Endothelial cell of umbilical vein (primary cell): Measurements from ENCODE around the gene TRIM40. TPM values are rescaled to one million over a fixed set of nuclear protein-coding genes. Genes with fewer than 3 reads are reported as not detected.

Source experiments
- BruUV-seq: library from RNA; stranded (reverse); fragments of 400-500 nt; replicated peaks from 2 replicates; lab custom pipeline; 2021; lab: Mats Ljungman, UMichigan
- CTCF ChIA-PET: fragments of 300-600, 350-600 bp; sonication (Branson Sonifier 250); formaldehyde crosslinking; loops from one replicate; lab custom pipeline; 2021; ENCODE audit warnings: antibody characterized with exemption, inconsistent platforms; lab: Charles Lee
- POLR2A ChIA-PET: fragments of 300-600, 350-600 bp; sonication (Branson Sonifier 250); formaldehyde crosslinking; loops from one replicate; lab custom pipeline; 2021; ENCODE audit warnings: antibody characterized with exemption, inconsistent platforms; lab: Charles Lee
- DNase-seq: peaks from one replicate; pipeline ENCODE4 v3.0.0-alpha.2; 2011; ENCODE audit warnings: low read depth, low spot score
- FAIRE-seq: peaks from 2 replicates; lab custom pipeline; 2011; peaks lifted over from hg19 to GRCh38; lab: Jason Lieb, UNC
- H2AFZ ChIP-seq: 2 replicates; pipeline ENCODE4 v1.6.0; 2012; ENCODE audit warnings: low read depth, low read length, control low read depth, inconsistent platforms
- H3K27ac ChIP-seq: 2 replicates; pipeline ENCODE4 v1.5.1; 2011; ENCODE audit warnings: low read depth, mild to moderate bottlenecking, control low read depth, low read length, moderate library complexity; ENCODE audit not compliant: insufficient read depth
- H3K27me3 ChIP-seq, 2 experiments: 2 replicates each; pipeline versions ENCODE4 v1.6.0 to v1.6.1; 2011; ENCODE audit warnings: low read length in 2 of 2, mixed read lengths in 1 of 2; ENCODE audit not compliant: control insufficient read depth in 2 of 2, insufficient read depth in 2 of 2
- H3K36me3 ChIP-seq, 2 experiments: 2 replicates in 1 of 2; 3 replicates in 1 of 2; pipeline ENCODE4 v1.5.1; 2011; ENCODE audit warnings: low read length in 2 of 2, mild to moderate bottlenecking in 1 of 2, moderate library complexity in 1 of 2; ENCODE audit not compliant: control insufficient read depth in 2 of 2, insufficient read depth in 2 of 2; ENCODE audit errors: extremely low read depth in 1 of 2
- H3K4me1 ChIP-seq: 3 replicates; pipeline ENCODE4 v1.5.1; 2011; ENCODE audit warnings: mild to moderate bottlenecking, low read length; ENCODE audit not compliant: control insufficient read depth, insufficient read depth; ENCODE audit errors: extremely low read depth
- H3K4me2 ChIP-seq: 2 replicates; pipeline ENCODE4 v1.6.1; 2011; ENCODE audit warnings: low read length, control low read depth, mixed read lengths; ENCODE audit not compliant: insufficient read depth
- H3K4me3 ChIP-seq, 3 experiments: fragments of 200-600 bp in 1 of 3; sonication (generic), shearing (Covaris generic) in 1 of 3; replicated peaks in 1 of 3; 2 replicates each; pipeline ENCODE4 v1.5.1; 2011 to 2016; ENCODE audit warnings: control low read depth in 3 of 3, low read length in 3 of 3, mild to moderate bottlenecking in 2 of 3, inconsistent platforms in 1 of 3, low read depth in 1 of 3, moderate library complexity in 1 of 3; ENCODE audit not compliant: insufficient read depth in 1 of 3
- H3K79me2 ChIP-seq: 2 replicates; pipeline ENCODE4 v1.6.0; 2012; ENCODE audit warnings: low read length, inconsistent platforms; ENCODE audit not compliant: control insufficient read depth, insufficient read depth
- H3K9ac ChIP-seq: replicated peaks from 2 replicates; pipeline ENCODE3; 2011; ENCODE audit warnings: low read length, control low read depth; ENCODE audit not compliant: insufficient read depth; ENCODE audit errors: extremely low read depth
- H3K9me1 ChIP-seq: replicated peaks from 3 replicates; pipeline ENCODE4 v1.6.0; 2011; ENCODE audit warnings: mild to moderate bottlenecking, low read length; ENCODE audit not compliant: control insufficient read depth, insufficient read depth; ENCODE audit errors: extremely low read depth
- H3K9me3 ChIP-seq: replicated peaks from 2 replicates; pipeline ENCODE4 v1.5.1; 2012; ENCODE audit warnings: low read length, inconsistent platforms; ENCODE audit not compliant: control insufficient read depth, insufficient read depth
- H4K20me1 ChIP-seq: replicated peaks from 2 replicates; pipeline ENCODE3; 2011; ENCODE audit warnings: mild to moderate bottlenecking, low read length; ENCODE audit not compliant: control insufficient read depth, insufficient read depth; ENCODE audit errors: extremely low read depth
- EZH2 ChIP-seq: IDR thresholded peaks from 2 replicates; pipeline ENCODE4 v1.6.1; 2012; ENCODE audit warnings: borderline replicate concordance, low read depth, mild to moderate bottlenecking, moderate library complexity, low read length, inconsistent platforms; ENCODE audit not compliant: severe bottlenecking
- FOS ChIP-seq: IDR thresholded peaks from 2 replicates; pipeline ENCODE4 v1.6.1; 2011; ENCODE audit warnings: mild to moderate bottlenecking, low read length, moderate library complexity, borderline replicate concordance; ENCODE audit not compliant: insufficient read depth
- GATA2 ChIP-seq: IDR thresholded peaks from 2 replicates; pipeline ENCODE4 v1.7.0; 2011; ENCODE audit warnings: low read depth, mild to moderate bottlenecking, moderate library complexity, mixed read lengths, low read length; ENCODE audit not compliant: insufficient read length, insufficient read depth
- JUN ChIP-seq: IDR thresholded peaks from 2 replicates; pipeline ENCODE4 v1.6.1; 2011; ENCODE audit warnings: borderline replicate concordance, low read depth; ENCODE audit not compliant: insufficient read length, insufficient read depth
- MYC ChIP-seq: IDR thresholded peaks from one replicate; pipeline ENCODE4 v1.6.1; 2011; ENCODE audit warnings: mild to moderate bottlenecking, low read depth, low read length
- POLR2A ChIP-seq: IDR thresholded peaks from 2 replicates; pipeline ENCODE4 v1.6.1; 2012; ENCODE audit warnings: low read depth, mild to moderate bottlenecking, control low read depth, low read length
- POLR2AphosphoS5 ChIP-seq: IDR thresholded peaks from 2 replicates; pipeline ENCODE4 v1.6.1; 2012; ENCODE audit warnings: low read depth, mild to moderate bottlenecking, control low read depth, low read length, moderate library complexity; ENCODE audit not compliant: insufficient read depth
- dilution Hi-C: fragments of 300-500 bp; cut with MboI; formaldehyde crosslinking; loops from one replicate; pipeline ENCODE4 v1.15.0; 2019; ENCODE audit warnings: low sequenced_read_pairs; ENCODE audit not compliant: extremely low pct_ligation_motif_present
- intact Hi-C: fragments of 100-400 bp; cut with micrococcal nuclease; formaldehyde crosslinking; loops from one replicate; pipeline ENCODE4 v1.10.0; 2022
- polyA plus RNA-seq, 4 experiments: library from polyadenylated mRNA; depleted of rRNA in 3 of 4; stranded (reverse) in 3 of 4; unstranded in 1 of 4; fragments of >200 nt; gene quantifications; 2 replicates each; pipeline versions ENCODE4 v1.2.1 to v1.2.3, GENCODE V29; 2011 to 2012; ENCODE audit warnings: missing spikeins in 1 of 4
- total RNA-seq: library from RNA; stranded (reverse); gene quantifications from 2 replicates; pipeline ENCODE4 v1.2.3, GENCODE V29; 2021
- TF ChIP-seq, protein P1 (sequence below), 2 donors: IDR thresholded peaks; 1 replicate in 1 of 2; 2 replicates in 1 of 2; pipeline ENCODE4 v1.5.1; 2011; ENCODE audit warnings: low read length in 2 of 2, mild to moderate bottlenecking in 2 of 2, moderate library complexity in 2 of 2, control low read depth in 1 of 2, inconsistent platforms in 1 of 2, low read depth in 1 of 2; ENCODE audit not compliant: insufficient read depth in 1 of 2; ENCODE audit errors: extremely low read depth in 1 of 2
- TF ChIP-seq, protein P2 (sequence below): IDR thresholded peaks from 2 replicates; pipeline ENCODE4 v1.6.1; 2011; ENCODE audit not compliant: insufficient read depth, insufficient read length

Gene TRIM40
- total and polyA plus RNA-seq, 2 donors (not counting 3 experiments of a cell fraction or from before 2014, with no cell fraction given), result not detected

DNA sequence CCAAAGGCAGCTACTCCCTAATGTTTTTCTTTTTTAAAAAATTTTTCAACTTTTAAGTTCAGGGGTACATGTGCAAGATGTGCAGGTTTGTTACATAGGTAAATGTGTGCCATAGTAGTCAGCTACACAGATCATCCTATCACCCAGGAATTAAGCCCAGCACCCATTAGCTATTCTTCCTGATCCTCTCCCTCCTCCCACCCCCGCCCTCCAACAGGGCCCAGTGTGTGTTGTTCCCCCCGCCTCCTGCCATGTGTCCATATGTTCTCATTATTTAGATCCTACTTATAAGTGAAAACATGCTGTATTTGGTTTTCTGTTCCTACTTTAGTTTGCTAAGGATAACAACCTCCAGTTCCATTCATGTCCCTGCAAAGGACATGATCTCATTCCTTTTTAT lies 39.8 kb downstream of the TRIM40 start:
- no peak for TF ChIP-seq MYC
- TF ChIP-seq EZH2, result no peak
- TF ChIP-seq POLR2A, result no peak
- TF ChIP-seq, protein P1, sequence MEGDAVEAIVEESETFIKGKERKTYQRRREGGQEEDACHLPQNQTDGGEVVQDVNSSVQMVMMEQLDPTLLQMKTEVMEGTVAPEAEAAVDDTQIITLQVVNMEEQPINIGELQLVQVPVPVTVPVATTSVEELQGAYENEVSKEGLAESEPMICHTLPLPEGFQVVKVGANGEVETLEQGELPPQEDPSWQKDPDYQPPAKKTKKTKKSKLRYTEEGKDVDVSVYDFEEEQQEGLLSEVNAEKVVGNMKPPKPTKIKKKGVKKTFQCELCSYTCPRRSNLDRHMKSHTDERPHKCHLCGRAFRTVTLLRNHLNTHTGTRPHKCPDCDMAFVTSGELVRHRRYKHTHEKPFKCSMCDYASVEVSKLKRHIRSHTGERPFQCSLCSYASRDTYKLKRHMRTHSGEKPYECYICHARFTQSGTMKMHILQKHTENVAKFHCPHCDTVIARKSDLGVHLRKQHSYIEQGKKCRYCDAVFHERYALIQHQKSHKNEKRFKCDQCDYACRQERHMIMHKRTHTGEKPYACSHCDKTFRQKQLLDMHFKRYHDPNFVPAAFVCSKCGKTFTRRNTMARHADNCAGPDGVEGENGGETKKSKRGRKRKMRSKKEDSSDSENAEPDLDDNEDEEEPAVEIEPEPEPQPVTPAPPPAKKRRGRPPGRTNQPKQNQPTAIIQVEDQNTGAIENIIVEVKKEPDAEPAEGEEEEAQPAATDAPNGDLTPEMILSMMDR (IDR thresholded peaks at IDR 0.05; ENCODE audit: extremely low read depth in 1 of 2, insufficient read depth in 1 of 2, low read depth in 1 of 2, low read length in 2 of 2), result no peak
- TF ChIP-seq FOS, result no peak
- no peak for TF ChIP-seq JUN
- TF ChIP-seq, protein P2, sequence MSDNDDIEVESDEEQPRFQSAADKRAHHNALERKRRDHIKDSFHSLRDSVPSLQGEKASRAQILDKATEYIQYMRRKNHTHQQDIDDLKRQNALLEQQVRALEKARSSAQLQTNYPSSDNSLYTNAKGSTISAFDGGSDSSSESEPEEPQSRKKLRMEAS, result no peak
- no peak for TF ChIP-seq POLR2AphosphoS5
- TF ChIP-seq GATA2, result no peak
- Histone ChIP-seq H3K36me3 (no peaks in the 10 kb centered on the region), H2AFZ (no peak overlapping the region), H3K4me3 (no peak overlapping the region), H3K9me3 (no peaks in the 10 kb centered on the region), H3K4me2 (no peak overlapping the region), H3K4me1 (no peaks in the 10 kb centered on the region), H3K9me1 (no peaks in the 10 kb centered on the region), H4K20me1 (no peaks in the 10 kb centered on the region), H3K27me3 (peaks cover 32 to 61% of the 10 kb centered on the region in 2 experiments), H3K27ac (no peak overlapping the region), H3K9ac (no peak overlapping the region), H3K79me2 (no peaks in the 10 kb centered on the region)
- FAIRE-seq, result no peak
- dilution Hi-C loops, result no loop called here
- intact Hi-C loops, result loop anchor here (10.0 kb wide), 1 partner anchor 151 kb away; no protein-coding TSS in a partner anchor
- ChIA-PET POLR2A (no interaction called here), CTCF (interaction anchor here (0.6 to 1.3 kb wide), 2 partner anchors 45 to 73 kb away, joined by 3 to 4 read pairs; no protein-coding TSS in a partner anchor)
- DNase-seq, result no peak
- no TSS peak for BruUV-seq
